H1 (cell line): ENCODE measurements around the gene KRT83. TPM values are rescaled to one million over a fixed set of nuclear protein-coding genes. Genes with fewer than 3 reads are reported as not detected.

Source experiments
- FOSL1 ChIP-seq: IDR thresholded peaks from 2 replicates; pipeline ENCODE4 v1.6.1; 2011; ENCODE audit warnings: mild to moderate bottlenecking, low read depth, low read length, moderate library complexity; ENCODE audit not compliant: insufficient read depth
- HDAC2 ChIP-seq, 2 experiments: fragments of 300-600 bp in 1 of 2; sonication (generic) in 1 of 2; IDR thresholded peaks; 2 replicates each; pipeline ENCODE4 v1.6.1; 2011 to 2012; ENCODE audit warnings: low read depth in 2 of 2, low read length in 2 of 2, mild to moderate bottlenecking in 2 of 2, moderate library complexity in 2 of 2, borderline replicate concordance in 1 of 2, inconsistent platforms in 1 of 2
- SIN3A ChIP-seq, 2 experiments: IDR thresholded peaks in 1 of 2; conservative IDR thresholded peaks in 1 of 2; 2 replicates each; pipeline ENCODE4 v1.6.1; 2011 to 2012; ENCODE audit warnings: low read length in 2 of 2, improper control_type of control experiment in 1 of 2, low read depth in 1 of 2, mild to moderate bottlenecking in 1 of 2
- polyA plus RNA-seq, 7 experiments: library from polyadenylated mRNA; depleted of rRNA in 3 of 7; stranded (reverse) in 5 of 7; unstranded in 2 of 7; fragments of >200 nt in 5 of 7; fragments of 200-250 nt in 2 of 7; gene quantifications; 1 replicate in 5 of 7; 2 replicates in 1 of 7; 4 replicates in 1 of 7; pipeline versions ENCODE4 v1.2.1 to v1.2.3, GENCODE V29; 2011 to 2013; ENCODE audit warnings: missing spikeins in 2 of 7, mixed read lengths in 2 of 7
- total RNA-seq: library from RNA; stranded (reverse); fragmentation: NEBNext Ultra II Directional; extraction: Animal tissue kit (Norgen Biotek cat#: 25700); gene quantifications from 2 replicates; pipeline ENCODE4 v1.2.1, GENCODE V29; 2021
- TF ChIP-seq, protein P1 (sequence below), 3 experiments: IDR thresholded peaks; 1 replicate in 2 of 3; 2 replicates in 1 of 3; pipeline versions ENCODE4 v1.5.1 to v1.6.1; 2011; ENCODE audit warnings: low read length in 3 of 3, mild to moderate bottlenecking in 3 of 3, inconsistent platforms in 2 of 3, low read depth in 1 of 3, moderate library complexity in 1 of 3; ENCODE audit not compliant: insufficient read depth in 1 of 3; ENCODE audit errors: control extremely low read depth in 1 of 3

Gene KRT83
- total and polyA plus RNA-seq, 2 of the 8 experiments (the other 6 are each of a cell fraction or from before 2014, with no cell fraction given): not detected

DNA sequence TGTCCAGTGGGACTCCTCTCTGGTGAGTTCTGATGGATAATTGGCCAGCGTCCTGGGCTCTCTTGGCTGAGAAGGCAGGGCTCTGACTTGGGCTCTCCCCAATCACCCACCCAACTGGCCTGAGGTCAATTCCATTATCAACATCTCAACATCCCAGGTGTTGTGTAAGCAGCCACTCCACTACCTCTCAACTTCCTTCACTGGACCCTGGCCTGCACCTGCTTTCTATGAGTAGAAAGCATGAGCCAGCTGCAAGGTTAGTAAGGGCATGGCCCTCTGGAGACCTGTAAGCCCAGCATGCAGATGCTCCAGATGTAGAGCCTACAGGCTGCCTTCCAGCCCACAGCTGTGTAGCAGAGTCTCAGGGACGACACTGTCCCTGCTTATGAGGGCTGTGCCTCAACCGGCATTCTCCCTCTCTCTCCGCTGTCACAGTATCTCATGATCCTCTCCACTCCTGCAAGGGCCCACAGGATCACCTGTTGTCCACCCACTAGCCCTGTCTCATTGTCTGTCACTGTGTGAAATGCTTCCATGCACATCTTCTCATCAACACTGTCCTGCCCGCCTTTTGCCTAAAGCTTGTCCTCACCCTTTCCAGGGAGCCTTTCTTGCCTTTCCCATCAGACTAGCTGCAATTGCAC lies 24.5 kb downstream of the KRT83 start (continued):
- TF ChIP-seq SIN3A (conservative IDR thresholded peaks at IDR 0.05 in 1 of 2, IDR thresholded peaks at IDR 0.05 in 1 of 2; ENCODE audit: low read depth in 1 of 2, low read length in 2 of 2) (no peak), HDAC2 (IDR thresholded peaks at IDR 0.05; ENCODE audit: borderline replicate concordance in 1 of 2, low read depth in 2 of 2, low read length in 2 of 2) (no peak), FOSL1 (no peak)
- TF ChIP-seq, protein P1, sequence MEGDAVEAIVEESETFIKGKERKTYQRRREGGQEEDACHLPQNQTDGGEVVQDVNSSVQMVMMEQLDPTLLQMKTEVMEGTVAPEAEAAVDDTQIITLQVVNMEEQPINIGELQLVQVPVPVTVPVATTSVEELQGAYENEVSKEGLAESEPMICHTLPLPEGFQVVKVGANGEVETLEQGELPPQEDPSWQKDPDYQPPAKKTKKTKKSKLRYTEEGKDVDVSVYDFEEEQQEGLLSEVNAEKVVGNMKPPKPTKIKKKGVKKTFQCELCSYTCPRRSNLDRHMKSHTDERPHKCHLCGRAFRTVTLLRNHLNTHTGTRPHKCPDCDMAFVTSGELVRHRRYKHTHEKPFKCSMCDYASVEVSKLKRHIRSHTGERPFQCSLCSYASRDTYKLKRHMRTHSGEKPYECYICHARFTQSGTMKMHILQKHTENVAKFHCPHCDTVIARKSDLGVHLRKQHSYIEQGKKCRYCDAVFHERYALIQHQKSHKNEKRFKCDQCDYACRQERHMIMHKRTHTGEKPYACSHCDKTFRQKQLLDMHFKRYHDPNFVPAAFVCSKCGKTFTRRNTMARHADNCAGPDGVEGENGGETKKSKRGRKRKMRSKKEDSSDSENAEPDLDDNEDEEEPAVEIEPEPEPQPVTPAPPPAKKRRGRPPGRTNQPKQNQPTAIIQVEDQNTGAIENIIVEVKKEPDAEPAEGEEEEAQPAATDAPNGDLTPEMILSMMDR (IDR thresholded peaks at IDR 0.05; ENCODE audit: control extremely low read depth in 1 of 3, insufficient read depth in 1 of 3, low read depth in 1 of 3, low read length in 3 of 3): no peak
